ENCODE results near the gene TEK. TPM values are rescaled to one million over a fixed set of nuclear protein-coding genes. Genes with fewer than 3 reads are reported as not detected.
A peak's percentile ranks its signal among the peaks of the same experiment; 100 is the strongest.

Gene TEK
- total RNA-seq, 4 donors from 2014 or later: 4.4 to 25.3 (median 13.2) TPM

GRCh38 chr9:27118916-27119315, 9.9 kb downstream of the TEK start:
- Histone ChIP-seq H3K27me3 (no peaks in the 10 kb centered on the region), H3K9me3 (no peaks in the 10 kb centered on the region), H3K4me3 (no peak overlapping the region), H3K4me1 (peaks cover 0 to 8% (median 0%) of the 10 kb centered on the region in 3 donors), H3K27ac (peak overlapping the region in 1 of 4 donors; percentile 42), H3K36me3 (no peaks in the 10 kb centered on the region)
- no peak for TF ChIP-seq CTCF (IDR thresholded peaks at IDR 0.05)
- 76 to 87% methylated on average over 6 of the region's 6 CpGs for WGBS, 2 donors (ENCODE audit: low coverage in 1 of 2)
- ATAC-seq: no peak

GRCh38 chr9:27124151-27124550, 15.1 kb downstream of the TEK start:
- H3K27ac ChIP-seq: no peak overlapping the region
- no peaks in the 10 kb centered on the region for H3K27me3 ChIP-seq
- WGBS, 2 donors (ENCODE audit: low coverage in 1 of 2): 100% methylated on average over 1 of the region's 3 CpGs; no CpG with 5 or more reads in 1 of the 2 donors

GRCh38 chr9:27125030-27125429, 16.0 kb downstream of the TEK start:
- WGBS, 2 donors (ENCODE audit: low coverage in 1 of 2): 0 to 11% methylated on average over 2 to 4 of the region's 4 CpGs
- Histone ChIP-seq H3K4me3 (no peak overlapping the region), H3K27ac (peak overlapping the region in 2 of 4 donors; percentile 18 to 52), H3K27me3 (no peaks in the 10 kb centered on the region), H3K4me1 (peaks cover 3 to 28% (median 14%) of the 10 kb centered on the region in 3 donors), H3K36me3 (no peaks in the 10 kb centered on the region), H3K9me3 (no peaks in the 10 kb centered on the region)
- peak; percentile 91 for ATAC-seq
- TF ChIP-seq POLR2AphosphoS5 (IDR thresholded peaks at IDR 0.05) (peak; percentile 81), EP300 (IDR thresholded peaks at IDR 0.05) (no peak), CTCF (IDR thresholded peaks at IDR 0.05) (no peak), POLR2A (IDR thresholded peaks at IDR 0.05) (no peak)

More at GRCh38 chr9:27124151-27124550, 15.1 kb downstream of the TEK start:
- no peak for ATAC-seq
- Histone ChIP-seq H3K9me3 (no peaks in the 10 kb centered on the region), H3K4me1 (peaks cover 3 to 28% (median 14%) of the 10 kb centered on the region in 3 donors), H3K36me3 (no peaks in the 10 kb centered on the region), H3K4me3 (no peak overlapping the region)
- no peak for TF ChIP-seq POLR2A (IDR thresholded peaks at IDR 0.05)
- TF ChIP-seq EP300 (IDR thresholded peaks at IDR 0.05): no peak
- no peak for TF ChIP-seq CTCF (IDR thresholded peaks at IDR 0.05)
- TF ChIP-seq POLR2AphosphoS5 (IDR thresholded peaks at IDR 0.05): no peak

GRCh38 chr9:27125936-27126335, 16.9 kb downstream of the TEK start:
- no peak overlapping the region for H3K4me3 ChIP-seq
- no peaks in the 10 kb centered on the region for H3K36me3 ChIP-seq
- 46 to 54% methylated on average over 5 of the region's 5 CpGs for WGBS, 2 donors (ENCODE audit: low coverage in 1 of 2)
- TF ChIP-seq POLR2A (IDR thresholded peaks at IDR 0.05) (no peak), EP300 (IDR thresholded peaks at IDR 0.05) (no peak), CTCF (IDR thresholded peaks at IDR 0.05) (no peak), POLR2AphosphoS5 (IDR thresholded peaks at IDR 0.05) (no peak)
- no peaks in the 10 kb centered on the region for H3K9me3 ChIP-seq
- ATAC-seq: no peak
- peaks cover 3 to 28% (median 14%) of the 10 kb centered on the region in 3 donors for H3K4me1 ChIP-seq
- no peak overlapping the region for H3K27ac ChIP-seq
- no peaks in the 10 kb centered on the region for H3K27me3 ChIP-seq

GRCh38 chr9:27126670-27127069, 17.6 kb downstream of the TEK start:
- no peak overlapping the region for H3K27ac ChIP-seq
- ATAC-seq: no peak
- no peaks in the 10 kb centered on the region for H3K9me3 ChIP-seq
- peaks cover 3 to 28% (median 14%) of the 10 kb centered on the region in 3 donors for H3K4me1 ChIP-seq
- TF ChIP-seq POLR2AphosphoS5 (IDR thresholded peaks at IDR 0.05): peak; percentile 30
- TF ChIP-seq POLR2A (IDR thresholded peaks at IDR 0.05): no peak
- H3K36me3 ChIP-seq: no peaks in the 10 kb centered on the region
- H3K27me3 ChIP-seq: no peaks in the 10 kb centered on the region
- no peak overlapping the region for H3K4me3 ChIP-seq
- WGBS, 2 donors (ENCODE audit: low coverage in 1 of 2): 10 to 44% methylated on average over 2 of the region's 2 CpGs
